Pancreas (tissue), 10 donors: ENCODE results near the gene KRT39. TPM values are rescaled to one million over a fixed set of nuclear protein-coding genes. Genes with fewer than 3 reads are reported as not detected.

ENCODE experiments used
- ATAC-seq, 4 donors: fragments of 200-7000 bp; cut with Tn5 transposase; one replicate each; pipeline versions ENCODE4 v1.8.0 to v1.9.1; 2020; ENCODE audit warnings: mild to moderate bottlenecking in 4 of 4, moderate library complexity in 4 of 4
- DNase-seq, 6 donors: peaks; one replicate each; pipeline ENCODE4 v3.0.0-alpha.2; 2020
- FAIRE-seq: peaks from 2 replicates; lab custom pipeline; 2012; peaks lifted over from hg19 to GRCh38; lab: Jason Lieb, UNC
- H3K27ac ChIP-seq, 4 donors: fragments of 200-600 bp; sonication (generic); 1 replicate in 3 of 4; 2 replicates in 1 of 4; pipeline versions ENCODE4 v1.5.0 to v1.8.0; 2020
- H3K27me3 ChIP-seq, 4 donors: fragments of 200-600 bp; one replicate each; pipeline ENCODE4 v1.8.0; 2021
- H3K36me3 ChIP-seq, 3 donors: fragments of 200-600 bp; sonication (generic) in 1 of 3; one replicate each; pipeline versions ENCODE4 v1.5.0 to v1.8.0; 2020 to 2021
- H3K4me1 ChIP-seq, 3 donors: fragments of 200-600 bp; one replicate each; pipeline ENCODE4 v1.8.0; 2021
- H3K4me3 ChIP-seq, 4 donors: fragments of 200-600 bp; sonication (generic) in 2 of 4; one replicate each; pipeline versions ENCODE4 v1.5.0 to v1.8.0; 2020 to 2021
- H3K9me3 ChIP-seq, 4 donors: fragments of 200-600 bp; one replicate each; pipeline ENCODE4 v1.8.0; 2021
- CTCF ChIP-seq, 4 donors: fragments of 200-600 bp; sonication (generic) in 3 of 4; IDR thresholded peaks; one replicate each; pipeline versions ENCODE4 v1.5.0 to v1.8.0; 2021; ENCODE audit warnings: antibody characterized with exemption in 4 of 4
- WGBS, 2 donors: extraction: QIAGEN DNeasy Blood & Tissue Kit; methylation state at CpG; one replicate each; pipeline ENCODE4 v1.1.7; 2013; 5-methylcytosine and 5-hydroxymethylcytosine counted together
- intact Hi-C, 3 donors: fragments of 100-400 bp; cut with DNase I; formaldehyde crosslinking; loops; one replicate each; pipeline versions ENCODE4 v1.11.1 to v1.14.2; 2022
- polyA plus RNA-seq, 2 donors: library from polyadenylated mRNA; stranded (reverse); fragments of 200-250 nt; gene quantifications; one replicate each; pipeline ENCODE4 v1.2.3, GENCODE V29; 2013
- total RNA-seq, 6 donors: library from RNA; stranded (reverse); fragmentation: NEBNext Ultra II Directional in 4 of 6; extraction: Animal tissue kit (Norgen Biotek cat#: 25700) in 4 of 6; gene quantifications; one replicate each; pipeline versions ENCODE4 v1.2.1 to v1.2.4, GENCODE V29; 2021 to 2023
- donor health status: healthy with polysubstance abuse.
- donor health status: DM: no; HTN: no; CAD: no; lungs with moderate emphysema.
- donor health status: DM: no; HTN: no; CAD: no.
- donor health status: control.
- donor health status: control.
- donor health status: Bipolar disorder and iron deficiency.
- donor health status: DM: yes; HTN: yes; CAD: no.
- donor health status: DM: no; HTN: no; CAD: no.
- donor health status: DM: no; HTN: no; CAD: no.
- donor health status: DM: yes; HTN: yes; CAD: no.

The KRT39 gene
- total and polyA plus RNA-seq, 8 donors: not detected

GRCh38 chr17:40951011-40951622 is 15.6 kb downstream of the KRT39 start:
- peaks cover 0 to 3% (median 0%) of the 10 kb centered on the region in 4 donors for H3K27me3 ChIP-seq
- FAIRE-seq (no peak), ATAC-seq (no peak), DNase-seq (no peak)
- no peaks in the 10 kb centered on the region for H3K4me1 ChIP-seq
- no peak overlapping the region for H3K4me3 ChIP-seq
- no peaks in the 10 kb centered on the region for H3K36me3 ChIP-seq
- 92 to 96% methylated on average over 2 of the region's 2 CpGs for WGBS, 2 donors
- no peak for TF ChIP-seq CTCF (IDR thresholded peaks at IDR 0.05)
- H3K27ac ChIP-seq: no peak overlapping the region
- intact Hi-C loops: no loop called here
- no peaks in the 10 kb centered on the region for H3K9me3 ChIP-seq

DNA sequence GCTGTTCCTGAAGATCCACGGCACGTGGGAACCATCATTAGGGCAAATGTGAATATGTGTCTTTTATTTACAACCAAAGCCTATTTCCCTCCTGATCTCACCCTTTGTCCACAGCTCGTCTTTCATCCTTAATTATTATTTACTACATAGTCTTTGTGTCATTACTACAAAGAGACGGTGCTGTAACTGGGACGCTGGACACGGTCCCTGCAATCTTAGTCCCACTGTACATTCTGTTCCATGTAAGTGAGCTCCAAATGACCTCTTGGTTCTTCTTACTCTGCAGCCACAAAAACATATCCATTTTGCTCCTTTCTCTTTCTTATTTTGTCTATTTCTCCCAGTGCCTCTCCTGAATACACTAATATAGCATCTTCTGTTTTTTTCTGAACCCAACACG is 16.6 kb downstream of the KRT39 start:
- FAIRE-seq (no peak), DNase-seq (no peak), ATAC-seq (no peak)
- no peaks in the 10 kb centered on the region for H3K4me1 ChIP-seq
- H3K4me3 ChIP-seq: no peak overlapping the region
- H3K27ac ChIP-seq: no peak overlapping the region
- WGBS, 2 donors: 68 to 78% methylated on average over 7 of the region's 7 CpGs
- H3K9me3 ChIP-seq: no peaks in the 10 kb centered on the region
- intact Hi-C loops: no loop called here
- H3K36me3 ChIP-seq: no peaks in the 10 kb centered on the region
- peaks cover 0 to 3% (median 0%) of the 10 kb centered on the region in 4 donors for H3K27me3 ChIP-seq
- TF ChIP-seq CTCF (IDR thresholded peaks at IDR 0.05): no peak

GRCh38 chr17:40949418-40949817 is 17.3 kb downstream of the KRT39 start:
- intact Hi-C loops: no loop called here
- no peaks in the 10 kb centered on the region for H3K9me3 ChIP-seq
- no peak for TF ChIP-seq CTCF (IDR thresholded peaks at IDR 0.05)
- no peak overlapping the region for H3K4me3 ChIP-seq
- H3K27ac ChIP-seq: no peak overlapping the region
- 9 to 11% methylated on average over 10 of the region's 10 CpGs for WGBS, 2 donors
- no peak for ATAC-seq
- H3K4me1 ChIP-seq: no peaks in the 10 kb centered on the region
- H3K36me3 ChIP-seq: no peaks in the 10 kb centered on the region
- DNase-seq: no peak
- H3K27me3 ChIP-seq: peaks cover 0 to 3% (median 0%) of the 10 kb centered on the region in 4 donors
- FAIRE-seq: no peak

GRCh38 chr17:40947929-40948328 is 18.8 kb downstream of the KRT39 start:
- no peak overlapping the region for H3K4me3 ChIP-seq
- no peaks in the 10 kb centered on the region for H3K9me3 ChIP-seq
- 52 to 74% methylated on average over 2 of the region's 2 CpGs for WGBS, 2 donors
- peaks cover 0 to 2% (median 0%) of the 10 kb centered on the region in 4 donors for H3K27me3 ChIP-seq
- no peaks in the 10 kb centered on the region for H3K4me1 ChIP-seq
- FAIRE-seq: no peak
- no peak for TF ChIP-seq CTCF (IDR thresholded peaks at IDR 0.05)
- no peaks in the 10 kb centered on the region for H3K36me3 ChIP-seq
- H3K27ac ChIP-seq: no peak overlapping the region
- no peak for DNase-seq
- intact Hi-C loops: no loop called here
- no peak for ATAC-seq

DNA sequence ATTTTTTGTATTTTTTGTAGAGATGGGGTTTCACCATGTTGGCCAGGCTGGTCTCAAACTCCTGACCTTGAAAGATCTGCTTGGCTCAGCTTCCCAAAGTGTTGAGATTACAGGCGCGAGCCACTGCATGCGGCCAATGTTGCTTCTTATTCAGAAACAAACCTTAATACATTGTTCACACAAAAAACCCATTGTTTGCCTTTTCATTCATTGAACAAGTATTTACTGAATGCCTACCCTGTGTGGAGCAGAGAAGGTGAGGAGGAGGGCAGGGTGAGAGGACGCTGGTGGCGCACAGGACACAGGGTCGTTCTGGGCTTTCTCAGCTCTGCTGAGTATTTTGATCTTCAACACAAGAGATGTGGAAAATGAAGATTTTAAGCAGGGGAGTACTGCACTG is 21.3 kb downstream of the KRT39 start:
- ATAC-seq (peak in 2 of 4 donors; percentile 22 to 32), DNase-seq (no peak), FAIRE-seq (no peak)
- H3K27me3 ChIP-seq: peaks cover 0 to 3% (median 0%) of the 10 kb centered on the region in 4 donors
- no peaks in the 10 kb centered on the region for H3K4me1 ChIP-seq
- TF ChIP-seq CTCF (IDR thresholded peaks at IDR 0.05): no peak
- H3K36me3 ChIP-seq: no peaks in the 10 kb centered on the region
- no peak overlapping the region for H3K27ac ChIP-seq
- intact Hi-C loops: no loop called here
- H3K9me3 ChIP-seq: no peaks in the 10 kb centered on the region
- WGBS, 2 donors: 36 to 39% methylated on average over 6 of the region's 6 CpGs
- no peak overlapping the region for H3K4me3 ChIP-seq
